OCI-LY7 (cell line): Measurements from ENCODE around the gene IRF2. TPM values are rescaled to one million over a fixed set of nuclear protein-coding genes. Genes with fewer than 3 reads are reported as not detected.

Source experiments
- BruUV-seq: library from RNA; stranded (reverse); fragments of 400-500 nt; replicated peaks from 2 replicates; lab custom pipeline; 2021; lab: Mats Ljungman, UMichigan
- CTCF ChIA-PET: fragments of 300-600 bp; sonication (Branson Sonifier 250); formaldehyde crosslinking; loops from one replicate; lab custom pipeline; 2022; ENCODE audit warnings: antibody characterized with exemption; ENCODE audit not compliant: unreplicated experiment; lab: Charles Lee
- POLR2A ChIA-PET: fragments of 300-600 bp; sonication (Branson Sonifier 250); formaldehyde crosslinking; loops from one replicate; lab custom pipeline; 2022; ENCODE audit warnings: antibody characterized with exemption; lab: Charles Lee
- DNase-seq: peaks from one replicate; pipeline ENCODE4 v3.0.0-alpha.2; 2015; ENCODE audit warnings: low spot score
- H2AFZ ChIP-seq: fragments of 200-600 bp; sonication (generic), shearing (Covaris generic); 2 replicates; pipeline ENCODE4 v1.6.1; 2014; ENCODE audit warnings: mild to moderate bottlenecking, antibody characterized with exemption, low read length, moderate library complexity
- H3K27ac ChIP-seq: fragments of 200-600 bp; sonication (generic); 2 replicates; pipeline ENCODE4 v1.5.1; 2014; ENCODE audit warnings: mixed run types, low read depth, mild to moderate bottlenecking, moderate library complexity, low read length, inconsistent platforms; ENCODE audit not compliant: poor library complexity, severe bottlenecking
- H3K36me3 ChIP-seq: fragments of 200-600 bp; sonication (generic); 2 replicates; pipeline ENCODE4 v1.6.1; 2014; ENCODE audit warnings: mild to moderate bottlenecking, antibody characterized with exemption, low read length, moderate library complexity, mixed read lengths; ENCODE audit not compliant: insufficient read depth
- H3K4me1 ChIP-seq: fragments of 200-600 bp; sonication (generic); 2 replicates; pipeline ENCODE4 v1.5.1; 2014; ENCODE audit warnings: mild to moderate bottlenecking, low read length; ENCODE audit not compliant: insufficient read depth, poor library complexity, severe bottlenecking
- H3K4me2 ChIP-seq: fragments of 200-600 bp; sonication (generic); 2 replicates; pipeline ENCODE4 v1.6.1; 2014; ENCODE audit warnings: mild to moderate bottlenecking, low read length
- H3K4me3 ChIP-seq: fragments of 200-600 bp; sonication (generic); 2 replicates; pipeline ENCODE4 v1.5.1; 2014; ENCODE audit warnings: mild to moderate bottlenecking, low read depth, low read length; ENCODE audit not compliant: poor library complexity, severe bottlenecking
- H3K79me2 ChIP-seq: fragments of 200-600 bp; sonication (generic); 2 replicates; pipeline ENCODE4 v1.6.1; 2016; ENCODE audit warnings: low read depth, mild to moderate bottlenecking, low read length, moderate library complexity, mixed read lengths; ENCODE audit not compliant: insufficient read depth
- H3K9me2 ChIP-seq: fragments of 200-600 bp; sonication (generic); 2 replicates; pipeline ENCODE4 v1.6.1; 2016; ENCODE audit warnings: mild to moderate bottlenecking, low read length, mixed read lengths; ENCODE audit not compliant: insufficient read depth
- H3K9me3 ChIP-seq: fragments of 200-600 bp; sonication (generic); 2 replicates; pipeline ENCODE4 v1.6.1; 2014; ENCODE audit warnings: mild to moderate bottlenecking, mixed run types, low read length, mixed read lengths
- H4K20me1 ChIP-seq: fragments of 200-600 bp; sonication (generic); 2 replicates; pipeline ENCODE4 v1.6.1; 2014; ENCODE audit warnings: mild to moderate bottlenecking, antibody characterized with exemption, low read length, moderate library complexity, mixed read lengths; ENCODE audit not compliant: insufficient read depth
- CTCF ChIP-seq: fragments of 200-600 bp; sonication (generic); conservative IDR thresholded peaks from 2 replicates; pipeline ENCODE4 v1.5.1; 2014; ENCODE audit warnings: mild to moderate bottlenecking, antibody characterized with exemption, low read length, moderate library complexity, mixed read lengths
- EZH2phosphoT487 ChIP-seq: fragments of 200-600 bp; sonication (generic); IDR thresholded peaks from 2 replicates; pipeline ENCODE4 v1.6.1; 2018; ENCODE audit warnings: low read depth, borderline replicate concordance, mild to moderate bottlenecking, mixed run types, antibody characterized with exemption, low read length, moderate library complexity, mixed read lengths
- intact Hi-C: fragments of 100-400 bp; cut with micrococcal nuclease; formaldehyde crosslinking; loops from one replicate; pipeline ENCODE4 v1.10.0; 2022; ENCODE audit not compliant: unreplicated experiment
- total RNA-seq, 2 experiments: library from RNA; depleted of rRNA in 1 of 2; stranded (reverse); fragments of >200 nt in 1 of 2; shearing (Covaris generic) in 1 of 2; gene quantifications; 2 replicates each; pipeline ENCODE4 v1.2.3, GENCODE V29; 2014 to 2022

IRF2 gene
- total RNA-seq, 2 experiments from 2014 or later = 32.3 to 37.8 TPM

- H3K4me2 ChIP-seq = peak overlapping the region; percentile 56
- no peaks in the 10 kb centered on the region for H4K20me1 ChIP-seq
- H3K79me2 ChIP-seq = no peaks in the 10 kb centered on the region
- ChIA-PET POLR2A (interaction anchor here (0.7 to 1.4 kb wide), 6 partner anchors 29 to 864 kb away, joined by 3 to 9 read pairs (median 4); no protein-coding TSS in a partner anchor), CTCF (no interaction called here)
- H3K4me3 ChIP-seq = peak overlapping the region; percentile 13
- DNase-seq = peak; percentile 41
- H3K4me1 ChIP-seq = peaks cover 28% of the 10 kb centered on the region
- H3K27ac ChIP-seq = peak overlapping the region; percentile 42
- intact Hi-C loops = no loop called here
- H2AFZ ChIP-seq = 0 out of 2 replicates have a peak overlapping the region, but pooled peaks have one; percentile 10
- H3K9me2 ChIP-seq = no peaks in the 10 kb centered on the region
- TF ChIP-seq CTCF (no peak), EZH2phosphoT487 (no peak)
- BruUV-seq = no TSS peak
- H3K9me3 ChIP-seq = no peaks in the 10 kb centered on the region
- H3K36me3 ChIP-seq = peaks cover 70% of the 10 kb centered on the region
Observed at GRCh38 chr4:184395971-184396391, 78.4 kb downstream of the IRF2 start.

GRCh38 chr4:184395451-184395917, 78.9 kb downstream of the IRF2 start:
- Histone ChIP-seq H3K9me3 (no peaks in the 10 kb centered on the region), H3K4me3 (peak overlapping the region; percentile 13), H2AFZ (0 out of 2 replicates have a peak overlapping the region, but pooled peaks have one; percentile 10), H4K20me1 (no peaks in the 10 kb centered on the region), H3K27ac (peak overlapping the region; percentile 42), H3K9me2 (no peaks in the 10 kb centered on the region), H3K79me2 (no peaks in the 10 kb centered on the region), H3K36me3 (peaks cover 75% of the 10 kb centered on the region), H3K4me1 (peaks cover 28% of the 10 kb centered on the region), H3K4me2 (peak overlapping the region; percentile 56)
- POLR2A ChIA-PET = interaction anchor here (0.7 to 1.4 kb wide), 6 partner anchors 29 to 864 kb away, joined by 3 to 9 read pairs (median 4); no protein-coding TSS in a partner anchor
- CTCF ChIA-PET = no interaction called here
- intact Hi-C loops = no loop called here
- no peak for TF ChIP-seq CTCF
- no peak for TF ChIP-seq EZH2phosphoT487
- BruUV-seq = no TSS peak
- no peak for DNase-seq
